Stimulated activated CD4-positive, alpha-beta T cell treated with anti-CD3 and anti-CD28 coated beads, Interleukin-12 subunit alpha, Interleukin-12 subunit beta, amount 100 ng/mL, for 48 hours (primary cell): Measurements from ENCODE around the gene VGLL4.

Experiments used
- DNase-seq, 3 donors: peaks; one replicate each; pipeline ENCODE4 v3.0.0-alpha.2; 2020; ENCODE audit warnings: low read depth in 2 of 3, low spot score in 1 of 3

VGLL4 gene

DNA sequence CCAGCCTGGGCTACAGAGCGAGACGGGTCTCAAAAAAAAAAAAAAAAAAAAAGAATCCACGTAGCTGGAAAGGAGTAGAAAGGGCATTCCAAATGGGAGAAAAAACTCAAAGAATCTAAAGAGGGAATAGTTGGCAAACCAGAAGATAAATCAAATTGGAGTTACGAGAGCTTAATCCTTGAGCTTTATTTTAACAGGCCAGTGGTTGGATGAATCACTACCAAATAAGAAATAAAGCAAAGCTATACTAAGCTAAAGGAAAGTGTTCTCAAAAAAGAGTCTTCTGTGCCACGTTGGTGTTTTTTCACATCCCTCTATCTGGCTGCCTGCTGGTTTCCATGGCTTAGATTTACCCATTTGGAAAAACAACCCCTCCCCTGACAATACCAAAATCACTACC, 14.0 kb downstream of the VGLL4 start:
- no peak for DNase-seq

GRCh38 chr3:11627612-11628011, 16.1 kb downstream of the VGLL4 start:
- DNase-seq = no peak

DNA sequence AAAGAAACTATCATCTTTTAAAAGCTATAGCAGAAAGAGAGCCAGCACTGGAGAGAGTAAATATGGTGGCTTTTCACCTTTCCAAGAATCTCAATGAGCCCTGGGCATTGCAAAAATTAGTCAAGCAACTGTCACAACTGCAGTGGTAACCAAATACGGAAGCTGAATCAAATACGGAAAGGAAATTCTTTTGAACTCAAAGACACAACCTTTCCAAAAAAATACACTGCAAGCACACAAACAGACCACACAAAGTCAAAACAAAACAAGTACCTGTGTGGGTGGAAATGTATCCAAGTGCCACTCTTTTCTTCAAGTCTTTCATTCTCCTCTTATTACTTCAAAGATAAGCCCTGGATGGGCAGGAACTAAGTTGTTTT, 17.6 kb downstream of the VGLL4 start:
- DNase-seq = peak in 1 of 3 donors; percentile 43

- DNase-seq = no peak
Measured at GRCh38 chr3:11625376-11626083, 18.2 kb downstream of the VGLL4 start.

DNA sequence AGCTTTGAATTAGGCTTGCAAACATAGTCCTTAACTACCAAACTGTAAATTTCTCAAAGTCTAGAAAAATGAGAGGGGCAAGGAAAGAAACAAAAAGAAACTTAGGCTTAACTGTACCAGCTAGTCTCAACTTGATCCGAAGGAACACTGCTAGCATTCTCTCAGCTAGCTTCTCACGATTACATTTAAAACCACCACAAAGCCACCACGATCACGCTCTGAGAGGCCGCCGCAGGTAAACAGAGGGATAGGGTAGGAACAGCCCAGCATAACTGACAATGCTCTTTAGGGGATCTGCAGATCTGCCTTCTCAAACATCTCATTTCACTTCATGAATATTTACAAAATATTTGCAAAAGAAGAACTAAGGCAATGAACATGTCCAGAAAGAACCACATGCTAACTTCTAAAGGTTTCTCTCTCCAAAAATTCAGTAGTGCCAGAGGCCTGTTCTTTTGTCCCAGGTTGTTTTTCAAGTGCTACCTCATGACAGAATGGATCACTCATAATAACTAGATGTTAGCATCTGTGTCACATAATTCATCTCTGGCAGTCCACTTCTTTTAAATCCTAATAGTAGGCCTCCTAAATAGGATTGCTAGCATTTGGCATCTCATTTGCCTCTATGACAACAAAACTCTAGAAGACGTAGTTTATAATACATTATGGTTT, 18.9 kb downstream of the VGLL4 start:
- no peak for DNase-seq

DNA sequence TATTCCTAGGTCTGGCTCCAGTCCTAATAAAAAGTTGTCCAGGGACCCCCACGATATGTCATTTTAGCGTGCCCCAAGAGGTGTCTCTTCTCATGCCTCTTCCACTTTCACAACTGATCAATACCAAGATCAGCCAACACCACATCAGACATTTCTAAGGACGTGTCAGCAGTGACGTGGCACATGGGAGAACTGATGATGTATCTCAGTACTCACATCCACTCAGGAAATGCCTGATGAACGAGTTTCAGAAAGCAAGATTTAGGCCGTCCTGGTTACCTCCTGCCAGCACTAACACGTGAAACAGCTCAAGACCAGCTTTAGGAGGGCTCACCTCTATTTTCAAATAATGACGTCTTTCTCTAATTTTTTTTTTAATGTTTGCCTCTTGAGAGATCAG, 19.6 kb downstream of the VGLL4 start:
- peak; percentile 66 to 76 (median 67) for DNase-seq

- DNase-seq = no peak
Measured at GRCh38 chr3:11622586-11623550, 20.8 kb downstream of the VGLL4 start.

- DNase-seq = no peak
Measured at GRCh38 chr3:11621077-11621476, 22.6 kb downstream of the VGLL4 start.

DNA sequence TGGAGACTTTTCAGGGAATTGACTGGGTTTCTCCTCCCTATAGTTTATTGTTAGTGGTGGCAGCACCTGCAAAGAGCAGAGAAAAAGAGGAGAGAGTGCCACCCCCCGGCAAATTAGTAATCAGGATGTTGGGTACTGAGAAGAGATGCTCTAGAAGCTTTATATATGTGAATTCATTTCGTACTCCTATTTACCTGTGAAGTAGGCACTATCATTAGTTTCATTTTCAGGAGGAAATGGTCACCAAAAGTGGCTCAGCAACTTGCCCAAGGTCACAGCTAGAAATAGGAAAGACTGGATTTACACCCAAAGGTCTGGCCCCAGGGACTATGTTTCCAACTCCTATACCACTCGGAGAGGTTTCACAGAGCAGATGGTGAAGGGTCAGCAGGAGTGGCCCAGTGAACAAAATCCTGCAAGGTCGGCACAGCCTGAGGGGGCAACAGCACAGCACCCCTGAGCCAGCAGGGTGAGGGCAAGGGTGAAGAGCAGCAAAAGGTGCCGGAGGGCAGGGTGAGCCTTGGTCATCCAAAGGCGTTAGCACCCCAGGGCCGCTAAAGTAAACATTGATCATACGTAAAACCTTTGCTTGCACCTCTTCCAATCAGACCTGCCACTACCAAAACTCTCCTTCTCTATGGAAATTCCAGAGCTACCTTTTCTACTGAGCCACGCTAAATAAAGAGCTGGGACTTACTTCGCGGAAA, 23.6 kb downstream of the VGLL4 start:
- no peak for DNase-seq

GRCh38 chr3:11619461-11619860, 24.3 kb downstream of the VGLL4 start:
- DNase-seq = no peak

GRCh38 chr3:11618904-11619303, 24.8 kb downstream of the VGLL4 start:
- DNase-seq = no peak

DNA sequence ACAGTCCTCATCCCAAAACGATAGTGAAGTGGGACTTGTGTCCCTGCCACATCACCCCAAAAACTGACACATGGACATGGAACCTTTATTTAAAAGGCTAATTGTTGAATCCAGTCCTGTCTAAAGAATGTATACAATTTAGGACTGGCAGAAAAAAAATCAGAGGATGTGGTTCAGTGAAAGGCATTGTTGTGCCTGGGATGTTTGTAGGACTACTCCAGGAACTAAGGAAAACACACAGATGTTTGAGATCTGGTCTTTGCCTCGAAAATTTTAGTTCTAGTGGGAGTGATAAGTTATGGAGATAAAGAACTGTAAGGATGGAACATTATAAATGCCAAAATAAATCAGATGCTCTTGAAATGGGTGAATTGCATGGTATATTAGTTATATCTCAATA, 27.2 kb downstream of the VGLL4 start:
- no peak for DNase-seq

DNA sequence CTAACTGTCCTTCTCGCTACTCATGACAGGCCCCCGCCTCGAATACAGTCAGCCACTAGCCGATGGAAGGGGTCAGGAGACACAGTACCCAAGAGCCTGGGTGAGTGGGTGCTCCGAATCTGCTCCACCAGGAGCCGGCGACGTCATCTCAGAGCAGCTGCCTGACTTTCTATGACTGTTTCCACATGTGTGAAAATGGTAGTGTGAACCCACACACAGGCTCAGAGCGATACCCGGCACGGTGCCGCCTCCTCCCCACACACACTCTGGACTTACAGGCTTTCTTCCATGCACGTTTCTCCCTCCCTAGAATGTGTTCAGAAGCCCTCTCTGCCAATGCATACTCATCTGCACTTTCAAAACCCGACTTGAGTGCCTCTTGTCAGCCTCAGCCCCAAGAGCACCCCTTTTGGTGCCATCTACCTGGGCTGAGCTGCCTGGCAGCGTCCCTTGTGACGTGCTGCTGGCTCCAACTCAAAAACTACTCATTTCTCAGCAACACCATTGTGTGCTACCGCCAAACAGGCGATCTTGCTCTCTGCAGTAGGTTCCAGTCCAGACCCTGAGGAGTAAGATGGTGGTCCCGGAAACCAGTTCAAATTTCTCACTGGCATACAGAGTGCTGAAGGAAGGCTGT, 29.7 kb downstream of the VGLL4 start:
- DNase-seq = no peak

- no peak for DNase-seq
Measured at GRCh38 chr3:11613319-11613718, 30.4 kb downstream of the VGLL4 start.

GRCh38 chr3:11612515-11613188, 31.1 kb downstream of the VGLL4 start:
- DNase-seq = no peak

- DNase-seq = no peak
Measured at GRCh38 chr3:11611341-11611799, 32.3 kb downstream of the VGLL4 start.

GRCh38 chr3:11610700-11611275, 32.9 kb downstream of the VGLL4 start:
- DNase-seq = no peak

DNA sequence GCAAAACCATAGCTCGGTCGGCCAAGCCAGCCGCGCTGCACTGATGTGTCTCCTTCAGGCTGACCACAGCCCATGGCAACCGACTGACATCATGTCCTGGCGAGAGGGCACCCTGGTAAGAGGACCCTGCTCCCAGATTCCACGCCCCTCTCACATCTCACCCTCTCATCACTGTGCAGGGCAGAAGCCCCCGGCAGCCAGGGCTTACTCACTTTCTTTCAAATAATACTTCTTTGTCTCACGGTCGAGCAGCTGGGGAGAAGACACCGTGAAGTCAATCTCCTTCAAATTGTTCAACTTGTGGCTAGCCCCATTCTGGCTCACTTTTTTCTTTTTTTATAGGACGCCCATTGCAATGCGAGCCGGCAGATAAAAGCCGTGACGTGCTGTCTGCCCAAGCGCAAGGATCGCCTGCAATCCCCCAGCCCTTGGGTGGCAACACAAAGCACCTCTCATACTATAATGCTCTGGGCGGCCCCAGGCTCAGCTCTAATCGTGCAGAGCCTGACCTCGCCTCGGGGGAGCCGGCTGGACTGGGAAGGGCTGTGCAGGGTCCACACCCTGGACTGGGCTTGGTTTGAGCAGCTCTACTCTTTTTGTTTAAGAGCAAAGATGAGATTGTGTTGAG, 33.6 kb downstream of the VGLL4 start:
- no peak for DNase-seq

DNA sequence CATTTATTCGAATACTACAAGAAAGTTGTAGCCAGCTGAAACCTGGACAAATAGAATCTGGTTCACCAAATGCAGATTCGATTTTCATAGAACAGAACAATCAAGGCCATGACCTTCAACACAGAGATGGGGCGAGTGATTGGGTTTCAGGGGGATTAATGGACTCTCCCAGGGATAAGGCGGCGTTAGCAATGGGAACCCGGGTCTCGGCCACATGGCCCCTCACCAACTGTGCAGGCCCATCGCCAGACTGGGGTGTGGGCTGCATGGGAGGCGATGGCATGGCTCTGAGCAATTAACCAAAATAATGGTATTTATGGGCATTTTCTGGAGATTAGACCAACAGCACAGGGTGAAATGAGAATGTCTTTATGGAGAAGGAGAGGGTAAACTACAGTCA, 34.2 kb downstream of the VGLL4 start:
- no peak for DNase-seq
